Loucy (cell line): ENCODE data around the gene TET1.

Source experiments
- EZH2phosphoT487 ChIP-seq: fragments of 200-600 bp; IDR thresholded peaks from 2 replicates; pipeline ENCODE4 v1.6.1; 2018; ENCODE audit warnings: antibody characterized with exemption, mild to moderate bottlenecking, moderate library complexity, borderline replicate concordance
- TF ChIP-seq, protein P1 (sequence below): fragments of 200-600 bp; sonication (generic); conservative IDR thresholded peaks from 2 replicates; pipeline ENCODE4 v1.5.1; 2014; ENCODE audit warnings: mild to moderate bottlenecking, antibody characterized with exemption, low read length

DNA sequence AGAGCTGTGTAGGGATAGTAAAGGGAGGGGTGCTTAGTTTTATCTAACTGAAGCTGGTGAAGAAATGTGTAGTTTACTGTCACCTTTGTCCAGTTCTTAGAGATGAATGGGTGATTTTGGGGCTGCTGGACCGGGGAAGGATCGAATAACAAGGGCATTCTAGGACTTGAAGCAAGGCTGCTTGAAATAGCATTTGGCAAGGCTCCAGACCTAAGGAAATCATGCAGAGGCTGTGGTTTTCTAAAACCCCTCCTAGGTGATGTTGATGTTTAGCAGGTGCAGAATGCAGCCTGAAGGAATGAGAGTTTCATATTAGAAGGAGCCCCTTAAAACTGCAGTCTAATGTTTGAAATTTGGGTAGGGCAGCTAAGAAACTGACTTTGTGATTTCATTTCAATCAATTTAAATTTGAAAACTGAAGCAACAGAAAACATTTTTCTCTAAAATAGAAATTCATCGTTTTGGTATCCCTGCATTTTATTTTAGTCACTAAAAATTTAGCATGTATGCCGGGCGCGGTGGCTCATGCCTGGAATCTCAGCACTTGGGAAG lies 68.5 kb downstream of the TET1 start:
- TF ChIP-seq, protein P1, sequence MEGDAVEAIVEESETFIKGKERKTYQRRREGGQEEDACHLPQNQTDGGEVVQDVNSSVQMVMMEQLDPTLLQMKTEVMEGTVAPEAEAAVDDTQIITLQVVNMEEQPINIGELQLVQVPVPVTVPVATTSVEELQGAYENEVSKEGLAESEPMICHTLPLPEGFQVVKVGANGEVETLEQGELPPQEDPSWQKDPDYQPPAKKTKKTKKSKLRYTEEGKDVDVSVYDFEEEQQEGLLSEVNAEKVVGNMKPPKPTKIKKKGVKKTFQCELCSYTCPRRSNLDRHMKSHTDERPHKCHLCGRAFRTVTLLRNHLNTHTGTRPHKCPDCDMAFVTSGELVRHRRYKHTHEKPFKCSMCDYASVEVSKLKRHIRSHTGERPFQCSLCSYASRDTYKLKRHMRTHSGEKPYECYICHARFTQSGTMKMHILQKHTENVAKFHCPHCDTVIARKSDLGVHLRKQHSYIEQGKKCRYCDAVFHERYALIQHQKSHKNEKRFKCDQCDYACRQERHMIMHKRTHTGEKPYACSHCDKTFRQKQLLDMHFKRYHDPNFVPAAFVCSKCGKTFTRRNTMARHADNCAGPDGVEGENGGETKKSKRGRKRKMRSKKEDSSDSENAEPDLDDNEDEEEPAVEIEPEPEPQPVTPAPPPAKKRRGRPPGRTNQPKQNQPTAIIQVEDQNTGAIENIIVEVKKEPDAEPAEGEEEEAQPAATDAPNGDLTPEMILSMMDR = no peak
- TF ChIP-seq EZH2phosphoT487 = no peak
